Testis (tissue), 2 donors: ENCODE results near the gene SLC35E1.

Experiments used
- CTCF ChIP-seq, 3 experiments: fragments of 450-650 bp in 2 of 3; fragments of 200-600 bp in 1 of 3; sonication (generic) in 1 of 3; IDR thresholded peaks; one replicate each; pipeline ENCODE4 v1.5.1; 2016 to 2019; ENCODE audit warnings: antibody characterized with exemption in 3 of 3, mild to moderate bottlenecking in 2 of 3, moderate library complexity in 1 of 3
- POLR2A ChIP-seq: fragments of 450-650 bp; IDR thresholded peaks from one replicate; pipeline ENCODE4 v1.6.1; 2017; ENCODE audit warnings: antibody characterized with exemption, mild to moderate bottlenecking, moderate library complexity

DNA sequence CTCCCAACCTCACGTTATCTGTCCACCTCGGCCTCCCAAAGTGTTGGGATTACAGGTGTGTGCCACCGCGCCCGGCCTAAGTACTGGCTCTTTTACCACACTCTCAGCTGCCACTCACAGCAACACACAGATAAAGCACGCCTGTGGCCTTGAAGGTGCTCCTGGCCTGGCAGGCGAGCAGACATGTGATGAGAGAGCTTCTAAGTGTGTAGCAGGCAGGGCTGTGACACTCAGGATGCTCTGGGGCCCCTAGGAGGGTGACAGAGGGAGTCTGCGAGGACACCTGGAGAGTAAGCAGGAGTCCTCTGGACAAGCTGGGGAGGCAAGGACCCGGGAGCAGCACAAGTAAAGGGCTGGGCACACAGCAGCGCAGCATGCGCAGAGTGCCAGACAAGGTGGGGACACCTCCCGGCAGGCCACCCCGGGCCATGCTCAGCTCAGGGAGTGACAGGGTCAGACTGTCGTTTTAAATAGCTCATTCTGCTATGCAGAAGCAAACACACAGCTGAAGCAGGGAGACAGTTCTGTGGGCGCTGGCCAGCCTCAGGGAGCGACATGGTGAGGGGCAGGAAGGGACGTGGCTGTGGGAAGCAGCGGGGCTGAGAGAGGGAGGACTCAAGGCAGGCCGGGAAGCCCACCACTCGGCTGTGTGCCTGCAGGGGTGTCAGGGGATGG is 29.3 kb upstream of the SLC35E1 start:
- TF ChIP-seq CTCF (IDR thresholded peaks at IDR 0.05) = no peak
- TF ChIP-seq POLR2A = no peak
